Spleen (tissue), 11 donors: ENCODE results near the gene DMRTA2. TPM values are rescaled to one million over a fixed set of nuclear protein-coding genes. Genes with fewer than 3 reads are reported as not detected.

ENCODE experiments used
- DNase-seq: peaks from one replicate; pipeline ENCODE4 v3.0.0-alpha.2; 2020
- H3K27ac ChIP-seq, 8 donors: fragments of 200-600 bp; sonication (generic) in 7 of 8; 1 replicate in 4 of 8; 2 replicates in 4 of 8; pipeline versions ENCODE4 v1.5.0 to v1.8.0; 2016 to 2021; ENCODE audit warnings: inconsistent platforms in 4 of 8, mild to moderate bottlenecking in 4 of 8, moderate library complexity in 1 of 8
- H3K27me3 ChIP-seq, 7 donors: fragments of 200-600 bp; sonication (generic) in 6 of 7; replicated peaks in 1 of 7; 1 replicate in 4 of 7; 2 replicates in 3 of 7; pipeline versions ENCODE4 v1.5.0 to v1.8.0; 2016 to 2021; ENCODE audit warnings: inconsistent platforms in 3 of 7, mild to moderate bottlenecking in 1 of 7
- H3K36me3 ChIP-seq, 6 donors: fragments of 200-600 bp; sonication (generic) in 5 of 6; 1 replicate in 4 of 6; 2 replicates in 2 of 6; pipeline versions ENCODE4 v1.5.0 to v1.8.0; 2016 to 2021; ENCODE audit warnings: inconsistent platforms in 2 of 6
- H3K4me1 ChIP-seq, 6 donors: fragments of 200-600 bp; sonication (generic) in 5 of 6; 1 replicate in 3 of 6; 2 replicates in 3 of 6; pipeline versions ENCODE4 v1.5.0 to v1.8.0; 2016 to 2021; ENCODE audit warnings: inconsistent platforms in 3 of 6
- H3K4me3 ChIP-seq, 8 donors: fragments of 200-600 bp; sonication (generic) in 7 of 8; 1 replicate in 4 of 8; 2 replicates in 4 of 8; pipeline versions ENCODE4 v1.5.0 to v1.8.0; 2016 to 2021; ENCODE audit warnings: inconsistent platforms in 4 of 8, mild to moderate bottlenecking in 4 of 8, moderate library complexity in 2 of 8
- H3K9me3 ChIP-seq, 8 donors: fragments of 200-600 bp; sonication (generic) in 7 of 8; 1 replicate in 4 of 8; 2 replicates in 4 of 8; pipeline versions ENCODE4 v1.5.0 to v1.8.0; 2016 to 2021; ENCODE audit warnings: inconsistent platforms in 4 of 8
- POLR2A ChIP-seq, 3 donors: fragments of 450-650 bp; IDR thresholded peaks; one replicate each; pipeline ENCODE4 v1.5.1; 2017; ENCODE audit warnings: antibody characterized with exemption in 3 of 3, mild to moderate bottlenecking in 1 of 3
- POLR2AphosphoS5 ChIP-seq, 3 donors: sonication (generic); formaldehyde crosslinking; IDR thresholded peaks; one replicate each; pipeline ENCODE4 v1.5.1; 2017; ENCODE audit warnings: antibody characterized with exemption in 3 of 3
- WGBS, 5 donors: extraction: QIAGEN DNeasy Blood & Tissue Kit in 3 of 5; methylation state at CpG; one replicate each; pipeline versions ENCODE4 v1.1.5 to v1.1.7; 2013 to 2018; 5-methylcytosine and 5-hydroxymethylcytosine counted together
- intact Hi-C: fragments of 100-400 bp; cut with DNase I; formaldehyde crosslinking; loops from one replicate; pipeline ENCODE4 v1.15.0; 2023; ENCODE audit warnings: low total_unique reads
- polyA plus RNA-seq, 3 donors: library from polyadenylated mRNA; stranded (reverse); fragments of 200-250 nt; gene quantifications; one replicate each; pipeline ENCODE4 v1.2.1, GENCODE V29; 2013
- total RNA-seq, 7 donors: library from RNA; depleted of rRNA in 3 of 7; stranded (reverse); fragments of >200 nt in 3 of 7; fragmentation: NEBNext Ultra II Directional in 4 of 7; extraction: Animal tissue kit (Norgen Biotek cat#: 25700) in 4 of 7; gene quantifications; one replicate each; pipeline versions ENCODE4 v1.1.0 to v1.2.1, GENCODE V29; 2016 to 2021
- TF ChIP-seq, protein P1 (sequence below), 11 experiments: fragments of 200-600 bp in 7 of 11; fragments of 450-650 bp in 4 of 11; sonication (generic) in 4 of 11; IDR thresholded peaks in 8 of 11; conservative IDR thresholded peaks in 3 of 11; 1 replicate in 7 of 11; 2 replicates in 4 of 11; pipeline versions ENCODE4 v1.4.0 to v1.8.0; 2016 to 2021; ENCODE audit warnings: antibody characterized with exemption in 11 of 11, inconsistent platforms in 4 of 11, mild to moderate bottlenecking in 1 of 11
- donor health status: healthy with polysubstance abuse.
- donor health status: DM: no; HTN: no; CAD: no; lungs with moderate emphysema.
- donor health status: DM: no; HTN: no; CAD: no.
- donor health status: Bipolar disorder and iron deficiency.
- donor health status: healthy.
- donor health status: DM: no; HTN: no; CAD: no.
- donor health status: DM: yes; HTN: yes; CAD: no.

Gene DMRTA2
- total and polyA plus RNA-seq, 10 donors: 0.03 to 0.15 (median 0.09) TPM; not detected in 6

DNA sequence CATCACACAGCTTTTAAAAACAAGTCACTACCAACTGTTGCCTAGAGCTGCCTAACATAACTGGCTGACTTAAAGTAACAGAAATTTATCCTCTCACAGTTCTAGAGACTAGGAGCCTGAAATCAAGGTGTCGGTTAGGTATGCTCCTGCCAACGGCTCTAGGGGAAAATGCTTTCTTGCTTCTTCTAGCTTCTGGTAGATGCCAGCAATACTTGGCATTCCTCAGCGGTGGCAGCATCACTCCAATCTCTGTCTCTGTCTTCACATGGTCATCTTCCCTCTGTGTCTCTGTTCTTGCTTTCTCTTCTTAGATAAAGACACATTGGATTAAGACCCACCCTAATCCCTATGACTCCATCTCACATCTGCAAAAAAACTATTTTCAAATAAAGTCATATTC lies 51.5 kb downstream of the DMRTA2 start:
- no peak for DNase-seq
- intact Hi-C loops: no loop called here
- WGBS, 5 donors: 66 to 82% (median 80%) methylated on average over 3 of the region's 3 CpGs
- no peak overlapping the region for H3K4me3 ChIP-seq
- H3K9me3 ChIP-seq: peaks cover 0 to 17% (median 9%) of the 10 kb centered on the region in 8 donors
- H3K4me1 ChIP-seq: peaks cover 0 to 9% (median 5%) of the 10 kb centered on the region in 6 donors
- no peaks in the 10 kb centered on the region for H3K36me3 ChIP-seq
- TF ChIP-seq, protein P1, sequence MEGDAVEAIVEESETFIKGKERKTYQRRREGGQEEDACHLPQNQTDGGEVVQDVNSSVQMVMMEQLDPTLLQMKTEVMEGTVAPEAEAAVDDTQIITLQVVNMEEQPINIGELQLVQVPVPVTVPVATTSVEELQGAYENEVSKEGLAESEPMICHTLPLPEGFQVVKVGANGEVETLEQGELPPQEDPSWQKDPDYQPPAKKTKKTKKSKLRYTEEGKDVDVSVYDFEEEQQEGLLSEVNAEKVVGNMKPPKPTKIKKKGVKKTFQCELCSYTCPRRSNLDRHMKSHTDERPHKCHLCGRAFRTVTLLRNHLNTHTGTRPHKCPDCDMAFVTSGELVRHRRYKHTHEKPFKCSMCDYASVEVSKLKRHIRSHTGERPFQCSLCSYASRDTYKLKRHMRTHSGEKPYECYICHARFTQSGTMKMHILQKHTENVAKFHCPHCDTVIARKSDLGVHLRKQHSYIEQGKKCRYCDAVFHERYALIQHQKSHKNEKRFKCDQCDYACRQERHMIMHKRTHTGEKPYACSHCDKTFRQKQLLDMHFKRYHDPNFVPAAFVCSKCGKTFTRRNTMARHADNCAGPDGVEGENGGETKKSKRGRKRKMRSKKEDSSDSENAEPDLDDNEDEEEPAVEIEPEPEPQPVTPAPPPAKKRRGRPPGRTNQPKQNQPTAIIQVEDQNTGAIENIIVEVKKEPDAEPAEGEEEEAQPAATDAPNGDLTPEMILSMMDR (IDR thresholded peaks at IDR 0.05 in 8 of 11, conservative IDR thresholded peaks at IDR 0.05 in 3 of 11): no peak
- TF ChIP-seq POLR2AphosphoS5 (IDR thresholded peaks at IDR 0.05): no peak
- TF ChIP-seq POLR2A (IDR thresholded peaks at IDR 0.05): no peak
- no peak overlapping the region for H3K27ac ChIP-seq
- peaks cover 0 to 63% (median 6%) of the 10 kb centered on the region in 7 donors for H3K27me3 ChIP-seq

DNA sequence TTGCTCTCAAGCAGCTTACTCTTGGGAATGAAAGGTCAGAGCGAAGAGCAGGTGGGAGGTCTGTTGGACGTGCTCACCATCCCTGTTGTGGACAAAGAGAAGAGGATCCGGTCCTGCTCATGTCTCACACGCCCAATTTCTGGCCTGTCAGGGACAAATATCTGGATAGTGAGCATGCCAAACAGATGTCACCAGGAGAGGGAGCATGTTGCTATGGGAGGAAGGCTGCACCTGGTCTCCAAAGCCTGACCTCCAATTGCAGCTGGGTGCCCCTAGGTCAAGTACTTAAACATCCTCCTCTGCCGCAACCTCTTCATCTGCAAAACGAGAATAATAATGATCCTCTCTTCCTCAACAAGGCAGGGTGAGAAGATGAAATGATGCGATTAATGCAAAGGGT lies 53.4 kb downstream of the DMRTA2 start:
- Histone ChIP-seq H3K36me3 (no peaks in the 10 kb centered on the region), H3K4me1 (peaks cover 0 to 9% (median 5%) of the 10 kb centered on the region in 6 donors), H3K27ac (no peak overlapping the region), H3K27me3 (peaks cover 0 to 81% (median 12%) of the 10 kb centered on the region in 7 donors), H3K4me3 (no peak overlapping the region), H3K9me3 (peaks cover 0 to 8% (median 4%) of the 10 kb centered on the region in 8 donors)
- no peak for DNase-seq
- WGBS, 5 donors: 66 to 79% (median 75%) methylated on average over 7 of the region's 7 CpGs
- TF ChIP-seq POLR2AphosphoS5 (IDR thresholded peaks at IDR 0.05) (no peak), POLR2A (IDR thresholded peaks at IDR 0.05) (no peak)
- TF ChIP-seq, protein P1 (IDR thresholded peaks at IDR 0.05 in 8 of 11, conservative IDR thresholded peaks at IDR 0.05 in 3 of 11): no peak
- intact Hi-C loops: loop anchor here (10.0 kb wide), 1 partner anchor 365 kb away; no protein-coding TSS in a partner anchor

GRCh38 chr1:50369008-50369634 lies 54.1 kb downstream of the DMRTA2 start:
- Histone ChIP-seq H3K4me1 (peaks cover 0 to 9% (median 5%) of the 10 kb centered on the region in 6 donors), H3K27me3 (peaks cover 0 to 81% (median 12%) of the 10 kb centered on the region in 7 donors), H3K36me3 (no peaks in the 10 kb centered on the region), H3K9me3 (peaks cover 0 to under 1% (median 0%) of the 10 kb centered on the region in 8 donors), H3K4me3 (no peak overlapping the region), H3K27ac (no peak overlapping the region)
- intact Hi-C loops: loop anchor here (10.0 kb wide), 1 partner anchor 366 kb away; no protein-coding TSS in a partner anchor
- no peak for TF ChIP-seq POLR2AphosphoS5 (IDR thresholded peaks at IDR 0.05)
- TF ChIP-seq POLR2A (IDR thresholded peaks at IDR 0.05): no peak
- TF ChIP-seq, protein P1 (IDR thresholded peaks at IDR 0.05 in 8 of 11, conservative IDR thresholded peaks at IDR 0.05 in 3 of 11): no peak
- WGBS, 5 donors: 63 to 83% (median 74%) methylated on average over 5 of the region's 5 CpGs
- no peak for DNase-seq
